NCI-H748 treated with DMSO at 0.1 percent for 48 hours (cell line): ENCODE measurements around the gene TTYH2.
"Not testable (repeated sequence)": the region's sequence is repeated elsewhere in the genome, so short reads cannot be mapped to it uniquely, and the experiment has no call there.

ENCODE experiments used
- DNase-seq: peaks from one replicate; lab custom pipeline; 2025; lab: John Stamatoyannopoulos, UW

The TTYH2 gene

GRCh38 chr17:74212913-74213791, at the start of gene TTYH2:
Gene TTYH2, plus strand, starts transcription at chr17:74213571. Its CDS starts 17 bp downstream, at chr17:74213588.
- peak; percentile 14 for DNase-seq

- no peak for DNase-seq
Measured at GRCh38 chr17:74163836-74164235, 49.5 kb upstream of the TTYH2 start.

- DNase-seq: no peak
Measured at GRCh38 chr17:74164446-74165045, 48.8 kb upstream of the TTYH2 start.

GRCh38 chr17:74165797-74166365, 47.5 kb upstream of the TTYH2 start:
- no peak for DNase-seq

GRCh38 chr17:74170924-74171323, 42.4 kb upstream of the TTYH2 start:
- no peak for DNase-seq

GRCh38 chr17:74172700-74173099, 40.7 kb upstream of the TTYH2 start:
- DNase-seq: no peak

- DNase-seq: peak; percentile 32
Measured at GRCh38 chr17:74176546-74177001, 36.8 kb upstream of the TTYH2 start.

GRCh38 chr17:74177018-74177450, 36.3 kb upstream of the TTYH2 start:
- no peak for DNase-seq

GRCh38 chr17:74179576-74179975, 33.8 kb upstream of the TTYH2 start:
- no peak for DNase-seq

- no peak for DNase-seq
Measured at GRCh38 chr17:74180336-74180735, 33.0 kb upstream of the TTYH2 start.

- peak; percentile 21 for DNase-seq
Measured at GRCh38 chr17:74181341-74181740, 32.0 kb upstream of the TTYH2 start.

GRCh38 chr17:74182041-74182723, 31.2 kb upstream of the TTYH2 start:
- peak; percentile 11 for DNase-seq

- DNase-seq: no peak
Measured at GRCh38 chr17:74183411-74183810, 30.0 kb upstream of the TTYH2 start.

GRCh38 chr17:74185571-74186185, 27.7 kb upstream of the TTYH2 start:
- DNase-seq: no peak

GRCh38 chr17:74186498-74186897, 26.9 kb upstream of the TTYH2 start:
- DNase-seq: no peak

- DNase-seq: peak; percentile 53
Measured at GRCh38 chr17:74187761-74188160, 25.6 kb upstream of the TTYH2 start.

GRCh38 chr17:74188687-74189086, 24.7 kb upstream of the TTYH2 start:
- not testable (repeated sequence) for DNase-seq

GRCh38 chr17:74190154-74190553, 23.2 kb upstream of the TTYH2 start:
- DNase-seq: peak; percentile 7

- DNase-seq: no peak
Measured at GRCh38 chr17:74190807-74191406, 22.5 kb upstream of the TTYH2 start.

- DNase-seq: no peak
Measured at GRCh38 chr17:74192950-74193781, 20.2 kb upstream of the TTYH2 start.

- DNase-seq: no peak
Measured at GRCh38 chr17:74194682-74195081, 18.7 kb upstream of the TTYH2 start.
